Immature natural killer cell (primary cell): ENCODE measurements around the gene COL4A2. TPM values are rescaled to one million over a fixed set of nuclear protein-coding genes. Genes with fewer than 3 reads are reported as not detected.

ENCODE experiments used
- DNase-seq, 3 donors: peaks; one replicate each; pipeline ENCODE4 v3.0.0; 2022; ENCODE audit warnings: mixed read lengths in 1 of 3
- H3K27ac Mint-ChIP-seq, 6 donors: one replicate each; pipeline ENCODE4 v1.8.0; 2020; ENCODE audit warnings: mixed read lengths in 6 of 6, mild to moderate bottlenecking in 5 of 6, inconsistent platforms in 4 of 6, moderate library complexity in 3 of 6
- H3K27me3 Mint-ChIP-seq, 3 donors: one replicate each; pipeline ENCODE4 v1.8.0; 2020 to 2021; ENCODE audit warnings: low read depth in 3 of 3, mild to moderate bottlenecking in 3 of 3, mixed read lengths in 3 of 3, moderate library complexity in 3 of 3, inconsistent platforms in 1 of 3
- H3K36me3 Mint-ChIP-seq, 3 donors: one replicate each; pipeline ENCODE4 v1.8.0; 2020; ENCODE audit warnings: mixed read lengths in 3 of 3, inconsistent platforms in 2 of 3, mild to moderate bottlenecking in 2 of 3
- H3K4me1 Mint-ChIP-seq, 2 donors: one replicate each; pipeline ENCODE4 v1.8.0; 2020; ENCODE audit warnings: inconsistent platforms in 2 of 2, mild to moderate bottlenecking in 2 of 2, mixed read lengths in 2 of 2, moderate library complexity in 1 of 2
- H3K4me3 Mint-ChIP-seq, 5 donors: one replicate each; pipeline ENCODE4 v1.8.0; 2020; ENCODE audit warnings: mild to moderate bottlenecking in 5 of 5, mixed read lengths in 5 of 5, inconsistent platforms in 3 of 5, moderate library complexity in 3 of 5
- H3K9me3 Mint-ChIP-seq, 6 donors: one replicate each; pipeline ENCODE4 v1.8.0; 2020; ENCODE audit warnings: mild to moderate bottlenecking in 6 of 6, mixed read lengths in 6 of 6, inconsistent platforms in 4 of 6, moderate library complexity in 3 of 6
- polyA plus RNA-seq, 3 donors: library from polyadenylated mRNA; unstranded; fragments of 300-500 nt; fragmentation: Illumina TruSeq; gene quantifications; one replicate each; pipeline ENCODE4 v1.2.3, GENCODE V29; 2021

COL4A2 gene
- polyA plus RNA-seq, 3 donors from 2014 or later = not detected

GRCh38 chr13:110470272-110471009 is 163.4 kb downstream of the COL4A2 start:
- H3K4me1 Mint-ChIP-seq = peaks cover 0 to 2% of the 10 kb centered on the region in 2 donors
- peaks cover 0 to 5% (median 3%) of the 10 kb centered on the region in 3 donors for H3K27me3 Mint-ChIP-seq
- no peak for DNase-seq
- H3K27ac Mint-ChIP-seq = no peak overlapping the region
- H3K36me3 Mint-ChIP-seq = no peaks in the 10 kb centered on the region
- no peak overlapping the region for H3K4me3 Mint-ChIP-seq
- H3K9me3 Mint-ChIP-seq = no peaks in the 10 kb centered on the region

- Mint-ChIP-seq H3K4me3 (no peak overlapping the region), H3K27ac (no peak overlapping the region), H3K36me3 (no peaks in the 10 kb centered on the region), H3K27me3 (peaks cover 0 to 5% (median 3%) of the 10 kb centered on the region in 3 donors), H3K9me3 (no peaks in the 10 kb centered on the region), H3K4me1 (peaks cover 0 to 2% of the 10 kb centered on the region in 2 donors)
- no peak for DNase-seq
Measured at GRCh38 chr13:110471156-110471832, 164.2 kb downstream of the COL4A2 start.

GRCh38 chr13:110471833-110472162 is 164.7 kb downstream of the COL4A2 start:
- DNase-seq = no peak
- no peaks in the 10 kb centered on the region for H3K9me3 Mint-ChIP-seq
- no peak overlapping the region for H3K4me3 Mint-ChIP-seq
- H3K27me3 Mint-ChIP-seq = peaks cover 0 to 5% (median 3%) of the 10 kb centered on the region in 3 donors
- no peak overlapping the region for H3K27ac Mint-ChIP-seq
- no peaks in the 10 kb centered on the region for H3K36me3 Mint-ChIP-seq
- peaks cover 0 to 2% of the 10 kb centered on the region in 2 donors for H3K4me1 Mint-ChIP-seq

GRCh38 chr13:110472904-110473563 is 165.9 kb downstream of the COL4A2 start:
- Mint-ChIP-seq H3K36me3 (no peaks in the 10 kb centered on the region), H3K27me3 (peaks cover 0 to 5% (median 3%) of the 10 kb centered on the region in 3 donors), H3K4me3 (no peak overlapping the region), H3K9me3 (no peaks in the 10 kb centered on the region), H3K27ac (no peak overlapping the region), H3K4me1 (peaks cover 0 to 2% of the 10 kb centered on the region in 2 donors)
- DNase-seq = no peak

GRCh38 chr13:110474713-110475112 is 167.6 kb downstream of the COL4A2 start:
- no peak for DNase-seq
- Mint-ChIP-seq H3K27ac (no peak overlapping the region), H3K36me3 (no peaks in the 10 kb centered on the region), H3K27me3 (peaks cover 1 to 11% (median 2%) of the 10 kb centered on the region in 3 donors), H3K4me1 (peaks cover 0 to 2% of the 10 kb centered on the region in 2 donors), H3K9me3 (no peaks in the 10 kb centered on the region), H3K4me3 (no peak overlapping the region)

- H3K36me3 Mint-ChIP-seq = no peaks in the 10 kb centered on the region
- peaks cover 0 to 2% of the 10 kb centered on the region in 2 donors for H3K4me1 Mint-ChIP-seq
- H3K27me3 Mint-ChIP-seq = peaks cover 1 to 11% (median 2%) of the 10 kb centered on the region in 3 donors
- no peaks in the 10 kb centered on the region for H3K9me3 Mint-ChIP-seq
- H3K27ac Mint-ChIP-seq = no peak overlapping the region
- no peak for DNase-seq
- H3K4me3 Mint-ChIP-seq = no peak overlapping the region
Measured at GRCh38 chr13:110475117-110475516, 168.0 kb downstream of the COL4A2 start.

- H3K27ac Mint-ChIP-seq = no peak overlapping the region
- H3K27me3 Mint-ChIP-seq = peaks cover 1 to 8% (median 2%) of the 10 kb centered on the region in 3 donors
- DNase-seq = no peak
- H3K4me1 Mint-ChIP-seq = peaks cover 0 to 2% of the 10 kb centered on the region in 2 donors
- no peaks in the 10 kb centered on the region for H3K36me3 Mint-ChIP-seq
- no peaks in the 10 kb centered on the region for H3K9me3 Mint-ChIP-seq
- no peak overlapping the region for H3K4me3 Mint-ChIP-seq
Measured at GRCh38 chr13:110475550-110476219, 168.6 kb downstream of the COL4A2 start.

GRCh38 chr13:110476220-110476617 is 169.1 kb downstream of the COL4A2 start:
- Mint-ChIP-seq H3K27ac (no peak overlapping the region), H3K4me1 (peaks cover 0 to 2% of the 10 kb centered on the region in 2 donors), H3K4me3 (no peak overlapping the region), H3K27me3 (peaks cover 1 to 6% (median 2%) of the 10 kb centered on the region in 3 donors), H3K36me3 (no peaks in the 10 kb centered on the region), H3K9me3 (no peaks in the 10 kb centered on the region)
- DNase-seq = no peak

GRCh38 chr13:110477706-110478245 is 170.7 kb downstream of the COL4A2 start:
- H3K4me1 Mint-ChIP-seq = no peaks in the 10 kb centered on the region
- H3K36me3 Mint-ChIP-seq = no peaks in the 10 kb centered on the region
- H3K27ac Mint-ChIP-seq = no peak overlapping the region
- peaks cover 1 to 6% (median 2%) of the 10 kb centered on the region in 3 donors for H3K27me3 Mint-ChIP-seq
- no peaks in the 10 kb centered on the region for H3K9me3 Mint-ChIP-seq
- no peak overlapping the region for H3K4me3 Mint-ChIP-seq
- DNase-seq = no peak

GRCh38 chr13:110478405-110479214 is 171.5 kb downstream of the COL4A2 start:
- H3K9me3 Mint-ChIP-seq = no peaks in the 10 kb centered on the region
- no peak for DNase-seq
- no peaks in the 10 kb centered on the region for H3K4me1 Mint-ChIP-seq
- no peaks in the 10 kb centered on the region for H3K36me3 Mint-ChIP-seq
- H3K27me3 Mint-ChIP-seq = peaks cover 1 to 9% (median 2%) of the 10 kb centered on the region in 3 donors
- H3K27ac Mint-ChIP-seq = no peak overlapping the region
- H3K4me3 Mint-ChIP-seq = no peak overlapping the region

- Mint-ChIP-seq H3K27ac (no peak overlapping the region), H3K4me1 (no peaks in the 10 kb centered on the region), H3K9me3 (no peaks in the 10 kb centered on the region), H3K36me3 (no peaks in the 10 kb centered on the region), H3K4me3 (no peak overlapping the region), H3K27me3 (peaks cover 1 to 9% (median 2%) of the 10 kb centered on the region in 3 donors)
- DNase-seq = no peak
Measured at GRCh38 chr13:110479215-110479545, 172.1 kb downstream of the COL4A2 start.

- no peak for DNase-seq
- Mint-ChIP-seq H3K4me3 (no peak overlapping the region), H3K9me3 (no peaks in the 10 kb centered on the region), H3K27ac (no peak overlapping the region), H3K27me3 (peaks cover under 1 to 9% (median 2%) of the 10 kb centered on the region in 3 donors), H3K4me1 (no peaks in the 10 kb centered on the region), H3K36me3 (no peaks in the 10 kb centered on the region)
Measured at GRCh38 chr13:110479648-110480047, 172.6 kb downstream of the COL4A2 start.

- no peaks in the 10 kb centered on the region for H3K9me3 Mint-ChIP-seq
- DNase-seq = no peak
- no peaks in the 10 kb centered on the region for H3K36me3 Mint-ChIP-seq
- H3K27me3 Mint-ChIP-seq = peaks cover 0 to 9% (median 2%) of the 10 kb centered on the region in 3 donors
- no peak overlapping the region for H3K4me3 Mint-ChIP-seq
- H3K27ac Mint-ChIP-seq = no peak overlapping the region
- H3K4me1 Mint-ChIP-seq = no peaks in the 10 kb centered on the region
Measured at GRCh38 chr13:110480161-110480560, 173.1 kb downstream of the COL4A2 start.
